ENCODE data around the gene PRKCG.

PRKCG gene

DNA sequence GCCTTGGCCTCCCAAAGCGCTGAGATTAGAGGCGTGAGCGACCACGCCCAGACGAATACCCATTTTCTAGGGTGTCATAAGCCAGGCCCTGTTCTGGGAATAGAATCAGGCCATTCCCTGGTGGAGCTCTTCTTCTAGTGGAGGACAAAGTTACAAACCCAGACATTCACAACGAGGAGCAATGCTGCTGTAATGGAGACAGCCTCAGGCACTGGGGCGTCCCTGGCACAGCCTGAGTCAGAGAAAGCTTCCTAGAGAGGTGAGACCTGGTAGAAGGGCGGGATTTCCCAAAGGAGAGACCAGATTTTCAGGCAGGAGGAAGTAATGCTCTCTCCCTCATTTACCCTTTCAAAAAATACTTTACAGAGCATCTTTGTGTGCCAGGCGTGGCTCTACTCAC, 12.7 kb downstream of the PRKCG start:
- TF ChIP-seq, protein P1, sequence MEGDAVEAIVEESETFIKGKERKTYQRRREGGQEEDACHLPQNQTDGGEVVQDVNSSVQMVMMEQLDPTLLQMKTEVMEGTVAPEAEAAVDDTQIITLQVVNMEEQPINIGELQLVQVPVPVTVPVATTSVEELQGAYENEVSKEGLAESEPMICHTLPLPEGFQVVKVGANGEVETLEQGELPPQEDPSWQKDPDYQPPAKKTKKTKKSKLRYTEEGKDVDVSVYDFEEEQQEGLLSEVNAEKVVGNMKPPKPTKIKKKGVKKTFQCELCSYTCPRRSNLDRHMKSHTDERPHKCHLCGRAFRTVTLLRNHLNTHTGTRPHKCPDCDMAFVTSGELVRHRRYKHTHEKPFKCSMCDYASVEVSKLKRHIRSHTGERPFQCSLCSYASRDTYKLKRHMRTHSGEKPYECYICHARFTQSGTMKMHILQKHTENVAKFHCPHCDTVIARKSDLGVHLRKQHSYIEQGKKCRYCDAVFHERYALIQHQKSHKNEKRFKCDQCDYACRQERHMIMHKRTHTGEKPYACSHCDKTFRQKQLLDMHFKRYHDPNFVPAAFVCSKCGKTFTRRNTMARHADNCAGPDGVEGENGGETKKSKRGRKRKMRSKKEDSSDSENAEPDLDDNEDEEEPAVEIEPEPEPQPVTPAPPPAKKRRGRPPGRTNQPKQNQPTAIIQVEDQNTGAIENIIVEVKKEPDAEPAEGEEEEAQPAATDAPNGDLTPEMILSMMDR (conservative IDR thresholded peaks at IDR 0.05): no peak
- H3K27ac ChIP-seq: no peak overlapping the region

DNA sequence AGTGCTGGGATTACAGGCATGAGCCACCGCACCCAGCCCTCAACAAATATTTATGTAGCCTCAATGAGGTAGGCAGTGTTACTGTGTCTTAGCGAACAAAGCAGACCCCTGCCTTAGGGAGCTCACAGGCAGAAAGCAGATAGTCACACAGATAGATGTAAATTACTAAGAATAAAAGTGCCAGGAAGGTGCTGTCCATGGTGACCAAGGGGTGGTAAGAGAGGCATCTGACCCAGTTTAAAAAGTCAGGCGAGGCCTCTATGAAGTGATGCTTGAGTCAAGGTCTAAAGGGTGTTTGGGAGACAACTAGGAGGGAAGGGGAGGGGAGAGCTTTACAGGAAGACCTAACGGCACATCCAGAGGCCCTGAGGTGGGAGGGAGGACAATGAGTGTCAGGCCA, 14.7 kb downstream of the PRKCG start:
- H3K27ac ChIP-seq: peak overlapping the region; percentile 58
- TF ChIP-seq, protein P1 (conservative IDR thresholded peaks at IDR 0.05): no peak

- peak overlapping the region; percentile 58 for H3K27ac ChIP-seq
- TF ChIP-seq, protein P1 (conservative IDR thresholded peaks at IDR 0.05): no peak
Observed at GRCh38 chr19:53897459-53897858, 15.5 kb downstream of the PRKCG start.

- TF ChIP-seq, protein P1 (conservative IDR thresholded peaks at IDR 0.05): no peak
- no peak overlapping the region for H3K27ac ChIP-seq
Observed at GRCh38 chr19:53898166-53898565, 16.2 kb downstream of the PRKCG start.

DNA sequence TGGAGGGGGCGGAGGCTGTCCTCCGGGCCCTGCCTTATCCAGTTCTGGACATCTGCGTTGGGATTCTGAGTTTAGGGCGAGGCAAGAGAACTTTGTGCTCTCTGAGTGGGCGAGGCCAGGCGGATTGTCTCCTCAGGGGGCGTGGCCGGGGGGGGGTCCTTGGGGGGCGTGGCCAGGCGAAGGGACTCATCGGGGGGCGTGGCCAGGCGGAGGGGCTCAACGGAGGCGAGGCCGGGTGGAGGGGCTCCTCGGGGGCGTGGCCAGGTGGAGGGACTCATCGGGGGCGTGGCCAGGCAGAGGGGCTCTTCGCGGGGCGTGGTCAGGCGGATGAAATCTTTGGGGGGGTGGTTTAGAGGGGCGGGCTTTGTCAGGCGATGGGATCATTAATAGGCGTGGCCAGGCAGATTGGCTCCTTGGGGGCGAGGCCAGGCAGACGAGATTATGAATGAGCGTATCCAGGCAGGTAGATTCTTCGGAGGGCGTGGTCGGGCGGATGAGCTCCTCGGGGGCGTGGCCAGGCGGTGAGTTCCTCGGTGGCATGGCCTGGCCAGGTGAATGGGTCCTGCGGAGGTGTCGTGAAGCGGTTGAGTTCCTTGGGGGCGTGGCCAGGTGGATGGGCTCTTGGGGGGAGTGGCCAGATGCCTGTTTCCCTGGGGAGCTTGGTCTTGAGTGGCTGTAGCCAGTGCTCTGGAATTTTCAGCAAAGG, 16.8 kb downstream of the PRKCG start:
- no peak overlapping the region for H3K27ac ChIP-seq
- TF ChIP-seq, protein P1 (conservative IDR thresholded peaks at IDR 0.05): no peak

DNA sequence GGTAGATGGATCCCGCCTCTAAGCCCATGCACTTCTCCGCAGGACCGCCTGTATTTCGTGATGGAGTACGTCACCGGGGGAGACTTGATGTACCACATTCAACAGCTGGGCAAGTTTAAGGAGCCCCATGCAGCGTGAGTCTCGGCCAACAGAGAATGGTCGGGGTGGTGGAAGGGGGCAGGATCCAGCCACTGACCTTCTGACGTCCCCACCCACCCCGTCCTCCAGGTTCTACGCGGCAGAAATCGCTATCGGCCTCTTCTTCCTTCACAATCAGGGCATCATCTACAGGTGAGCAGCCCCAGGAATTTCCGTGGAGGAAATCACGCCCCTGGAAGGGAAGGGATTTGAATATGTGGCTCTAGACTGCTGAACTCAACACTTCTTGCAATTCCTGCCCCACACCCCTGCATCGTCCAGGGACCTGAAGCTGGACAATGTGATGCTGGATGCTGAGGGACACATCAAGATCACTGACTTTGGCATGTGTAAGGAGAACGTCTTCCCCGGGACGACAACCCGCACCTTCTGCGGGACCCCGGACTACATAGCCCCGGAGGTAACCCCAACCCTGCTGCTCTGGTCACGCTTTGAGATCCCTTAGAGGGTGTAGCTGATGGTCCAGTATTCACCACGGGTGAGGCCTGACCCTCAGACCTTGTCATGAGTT, 18.3 kb downstream of the PRKCG start:
- TF ChIP-seq, protein P1 (conservative IDR thresholded peaks at IDR 0.05): no peak
- H3K27ac ChIP-seq: no peak overlapping the region

- H3K27ac ChIP-seq: no peak overlapping the region
Observed at GRCh38 chr19:53903055-53903680, 21.2 kb downstream of the PRKCG start.

More at GRCh38 chr19:53903055-53903680, 21.2 kb downstream of the PRKCG start:
- TF ChIP-seq, protein P1 (conservative IDR thresholded peaks at IDR 0.05): no peak

Data from VCaP (cell line).